NCI-H226 (cell line): ENCODE measurements around the gene TMCO6.
"Not testable (repeated sequence)": the region's sequence is repeated elsewhere in the genome, so short reads cannot be mapped to it uniquely, and the experiment has no call there.

Source experiments
- DNase-seq: peaks from one replicate; pipeline ENCODE4 v3.0.0-alpha.2; 2015

TMCO6 gene

GRCh38 chr5:140631036-140631417 is 8.2 kb upstream of the TMCO6 start:
- DNase-seq, result no peak

- DNase-seq, result no peak
Measured at GRCh38 chr5:140631831-140632365, 7.4 kb upstream of the TMCO6 start.

GRCh38 chr5:140632366-140633020 is 6.8 kb upstream of the TMCO6 start:
- no peak for DNase-seq

DNA sequence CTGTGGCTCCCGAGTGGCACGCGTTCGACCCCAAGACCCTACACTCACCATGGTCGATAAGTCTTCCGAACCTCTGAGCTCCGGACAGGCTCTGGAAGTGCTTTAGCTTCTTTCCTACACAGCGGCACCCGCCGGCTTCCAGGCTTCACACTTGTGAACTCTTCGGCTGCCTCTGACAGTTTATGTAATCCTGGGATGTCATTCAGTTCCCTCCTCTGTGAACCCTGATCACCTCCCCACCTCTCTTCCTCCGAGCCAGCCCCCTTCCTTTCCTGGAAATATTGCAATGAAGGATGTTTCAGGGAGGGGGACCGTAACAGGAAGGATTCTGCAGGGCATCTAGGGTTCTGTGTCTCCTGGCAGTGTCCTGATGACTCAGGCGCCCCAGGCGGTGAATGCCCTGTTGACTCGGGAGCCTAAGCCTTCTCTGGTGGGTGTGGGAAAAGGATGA is 6.2 kb upstream of the TMCO6 start, which contains the start of gene CD14:
Gene CD14, minus strand, starts transcription at position 155 of the 451 bp plus-strand sequence. Its CDS starts 104 bp downstream, at position 51.
- peak; percentile 71 for DNase-seq

DNA sequence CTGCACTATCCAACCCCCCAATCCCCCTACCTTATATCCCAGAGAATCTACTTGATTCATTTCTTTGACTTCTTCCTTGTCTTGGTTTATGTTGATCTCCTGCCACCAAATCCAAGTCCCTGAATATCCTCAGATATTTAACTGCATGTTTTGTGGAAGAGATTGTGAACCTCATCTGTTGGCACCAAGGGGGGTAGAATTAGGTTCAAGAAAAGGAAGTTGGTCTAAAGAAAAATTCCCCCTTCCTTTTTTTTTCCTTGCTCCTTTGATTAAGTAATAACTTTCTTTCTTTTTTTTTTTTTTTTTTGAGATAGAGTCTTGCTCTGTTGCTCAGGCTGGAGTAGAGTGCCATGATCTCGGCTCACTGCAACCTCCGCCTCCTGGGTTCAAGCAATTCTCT is 5.8 kb upstream of the TMCO6 start:
- DNase-seq, result no peak

GRCh38 chr5:140634103-140634502 is 5.1 kb upstream of the TMCO6 start:
- no peak for DNase-seq

- DNase-seq, result no peak
Measured at GRCh38 chr5:140635291-140636257, 3.7 kb upstream of the TMCO6 start.

DNA sequence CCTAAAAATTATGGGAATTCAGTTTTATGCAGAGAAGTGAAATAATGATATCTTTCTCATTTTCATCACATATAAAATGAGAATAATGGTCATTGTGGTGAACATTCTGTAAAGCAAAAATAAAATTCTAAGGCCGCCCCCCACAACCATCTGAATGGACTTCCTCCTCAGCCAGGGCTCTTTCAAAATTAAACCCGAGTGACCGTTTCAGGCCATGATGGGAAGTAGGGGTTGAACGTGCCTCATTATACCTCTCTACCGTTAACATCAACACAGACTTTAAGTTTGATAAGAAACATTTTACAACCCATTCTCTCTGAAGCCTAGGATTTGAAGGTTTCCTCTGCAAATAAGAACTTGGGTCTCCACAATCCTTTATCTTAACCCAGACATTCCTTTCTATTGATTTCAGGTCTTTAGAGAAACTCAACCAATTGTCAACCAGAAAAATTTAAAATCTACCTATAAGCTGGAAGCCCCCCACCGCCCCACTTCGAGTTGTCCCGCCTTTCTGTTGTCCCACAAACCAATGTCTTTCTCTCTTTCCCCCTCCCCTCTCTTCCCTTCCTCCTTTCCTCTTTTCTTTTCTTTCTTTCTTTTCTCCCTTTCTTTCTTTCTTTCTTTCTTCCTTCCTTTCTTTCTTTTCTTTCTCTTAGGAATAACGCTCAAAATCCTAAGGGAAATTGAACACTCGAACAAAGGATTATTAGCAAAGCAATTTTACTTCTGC is 1.7 kb upstream of the TMCO6 start:
- no peak for DNase-seq

DNA sequence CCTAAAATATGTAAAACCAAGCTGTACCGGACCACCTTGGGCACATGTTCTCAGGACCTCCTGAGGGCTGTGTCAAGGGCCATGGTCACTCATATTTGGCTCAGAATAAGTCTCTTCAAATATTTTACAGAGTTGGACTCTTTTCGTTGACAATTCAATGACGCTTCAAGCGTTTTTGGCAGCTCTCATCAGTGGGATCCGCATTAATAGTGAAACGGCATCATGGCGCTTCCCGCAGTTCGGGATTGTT is 428 bp upstream of the TMCO6 start:
- DNase-seq, result not testable (repeated sequence)

GRCh38 chr5:140641716-140642115 is 2.5 kb downstream of the TMCO6 start:
- DNase-seq, result no peak

GRCh38 chr5:140642718-140643117 is 3.5 kb downstream of the TMCO6 start:
- DNase-seq, result peak; percentile 64

DNA sequence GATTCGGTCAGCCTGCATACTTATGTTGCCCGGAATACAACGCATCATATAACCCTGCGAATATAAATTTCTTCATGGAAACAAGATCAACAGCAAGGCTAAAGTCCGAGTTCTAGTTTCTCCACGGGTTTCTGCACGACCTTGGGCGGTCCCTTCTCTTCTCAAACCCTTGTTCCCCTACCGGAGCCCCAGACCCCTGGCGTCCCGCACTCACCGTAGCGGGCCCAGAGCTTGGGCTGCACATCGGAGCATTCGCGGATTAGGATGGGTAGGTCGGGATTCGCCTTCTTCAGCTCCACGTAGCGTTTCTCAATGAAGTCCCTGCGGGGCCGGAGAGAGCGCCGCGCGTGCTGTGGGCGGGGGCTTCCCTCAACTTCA is 7.8 kb downstream of the TMCO6 start:
- no peak for DNase-seq

DNA sequence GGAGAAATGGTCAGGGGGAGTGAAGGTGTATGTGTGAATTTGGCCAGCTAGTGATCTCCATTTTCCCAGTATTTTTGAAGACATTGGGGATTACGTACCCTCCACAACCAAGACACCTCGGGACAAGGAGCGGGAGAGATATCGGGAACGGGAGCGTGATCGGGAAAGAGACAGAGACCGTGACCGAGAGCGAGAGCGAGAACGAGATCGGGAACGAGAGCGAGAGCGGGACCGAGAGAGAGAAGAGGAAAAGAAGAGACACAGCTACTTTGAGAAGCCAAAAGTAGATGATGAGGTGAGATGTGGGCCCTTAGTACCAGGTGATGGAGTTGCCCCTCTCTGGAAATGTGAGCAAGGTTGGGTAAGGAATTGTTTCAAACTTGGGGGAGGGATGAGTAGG is 19.6 kb downstream of the TMCO6 start:
- no peak for DNase-seq

DNA sequence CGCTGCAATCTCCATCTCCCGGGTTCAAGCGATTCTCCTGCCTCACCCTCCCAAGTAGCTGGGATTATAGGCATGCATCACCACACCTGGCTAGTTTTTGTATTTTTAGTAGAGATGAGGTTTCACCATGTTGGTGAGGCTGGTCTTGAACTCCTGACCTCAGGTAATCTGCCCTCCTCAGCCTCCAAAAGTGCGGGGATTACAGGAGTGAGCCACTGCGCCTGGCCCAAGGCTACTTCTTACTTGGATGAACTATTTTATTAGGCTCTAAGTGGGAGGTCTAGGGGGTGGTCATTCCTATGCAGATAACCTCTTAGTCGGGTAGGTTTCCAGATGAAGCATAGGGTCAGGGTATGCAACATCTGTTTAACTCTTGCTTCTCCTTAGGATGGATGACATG is 21.1 kb downstream of the TMCO6 start:
- DNase-seq, result not testable (repeated sequence)

DNA sequence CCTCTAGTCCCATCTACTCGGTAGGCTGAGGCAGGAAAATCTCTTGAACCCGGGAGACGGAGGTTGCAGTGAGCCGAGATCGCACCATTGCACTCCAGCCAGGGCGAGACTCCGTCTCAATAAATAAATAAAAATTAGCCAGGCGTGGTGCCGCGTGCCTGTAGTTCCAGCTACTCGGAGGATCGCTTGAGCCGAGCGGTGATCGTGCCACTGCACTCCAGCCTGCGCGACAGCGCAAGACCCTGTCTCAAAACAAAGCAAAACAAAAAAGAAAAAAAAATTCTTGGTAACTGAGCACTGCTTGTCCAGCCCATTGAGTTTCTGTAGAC is 24.7 kb downstream of the TMCO6 start:
- no peak for DNase-seq

DNA sequence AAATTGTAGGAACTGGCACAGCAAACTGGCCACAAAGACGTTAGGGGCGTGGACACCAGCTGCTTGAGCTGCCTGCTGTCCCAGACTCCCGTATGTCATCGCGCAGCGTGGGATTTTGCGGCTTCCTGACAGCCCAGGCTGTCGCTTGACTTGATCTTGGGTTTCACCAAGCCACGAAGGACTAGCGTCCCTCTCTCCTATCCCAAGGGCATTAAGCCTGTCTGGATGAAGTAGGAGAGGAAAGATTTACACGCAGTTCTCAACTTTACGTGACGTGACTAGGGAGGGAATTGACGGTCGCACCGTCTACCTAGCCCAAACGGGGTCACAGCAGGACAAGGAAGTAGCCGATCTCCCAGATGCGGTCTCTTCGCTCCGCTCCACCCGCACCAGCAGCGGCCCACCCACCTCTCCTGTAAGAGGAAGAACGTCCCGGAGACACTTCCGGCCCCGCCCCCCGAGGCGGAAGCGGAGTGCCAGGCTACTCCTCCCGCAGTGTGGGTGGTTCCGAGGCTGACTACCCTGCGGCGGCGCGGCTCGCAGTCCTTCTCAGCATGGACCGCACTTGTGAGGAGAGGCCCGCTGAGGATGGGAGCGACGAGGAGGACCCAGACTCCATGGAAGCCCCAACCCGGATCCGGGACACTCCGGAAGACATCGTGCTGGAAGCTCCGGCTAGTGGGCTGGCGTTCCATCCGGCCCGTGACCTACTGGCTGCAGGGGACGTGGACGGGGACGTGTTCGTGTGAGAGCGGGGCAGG is 25.3 kb downstream of the TMCO6 start, which contains the start of gene WDR55:
Gene WDR55, plus strand, starts transcription at position 546 of the 761 bp plus-strand sequence. Its CDS starts 9 bp downstream, at position 555.
- peak; percentile 95 for DNase-seq

DNA sequence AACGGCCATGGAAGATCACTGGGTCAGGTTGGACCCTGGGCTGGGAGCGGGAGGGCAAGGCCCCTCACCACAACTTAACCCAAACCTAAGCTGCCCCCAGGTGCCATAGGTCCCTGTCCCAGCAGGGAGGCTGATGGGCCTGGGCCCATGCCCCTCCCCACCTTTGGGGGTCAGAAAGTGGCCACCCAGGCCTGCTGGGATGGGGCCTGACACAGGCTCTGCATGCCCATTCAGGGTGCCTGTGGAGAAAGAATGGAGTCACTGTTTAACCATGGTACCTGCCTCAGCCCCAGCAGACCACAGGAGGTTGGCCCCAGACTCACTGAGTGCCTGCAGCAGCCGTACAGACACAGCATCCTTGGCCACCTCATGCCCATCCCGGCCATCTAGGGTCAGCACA is 31.8 kb downstream of the TMCO6 start:
- DNase-seq, result not testable (repeated sequence)

GRCh38 chr5:140671472-140672125 is 32.3 kb downstream of the TMCO6 start:
- no peak for DNase-seq

DNA sequence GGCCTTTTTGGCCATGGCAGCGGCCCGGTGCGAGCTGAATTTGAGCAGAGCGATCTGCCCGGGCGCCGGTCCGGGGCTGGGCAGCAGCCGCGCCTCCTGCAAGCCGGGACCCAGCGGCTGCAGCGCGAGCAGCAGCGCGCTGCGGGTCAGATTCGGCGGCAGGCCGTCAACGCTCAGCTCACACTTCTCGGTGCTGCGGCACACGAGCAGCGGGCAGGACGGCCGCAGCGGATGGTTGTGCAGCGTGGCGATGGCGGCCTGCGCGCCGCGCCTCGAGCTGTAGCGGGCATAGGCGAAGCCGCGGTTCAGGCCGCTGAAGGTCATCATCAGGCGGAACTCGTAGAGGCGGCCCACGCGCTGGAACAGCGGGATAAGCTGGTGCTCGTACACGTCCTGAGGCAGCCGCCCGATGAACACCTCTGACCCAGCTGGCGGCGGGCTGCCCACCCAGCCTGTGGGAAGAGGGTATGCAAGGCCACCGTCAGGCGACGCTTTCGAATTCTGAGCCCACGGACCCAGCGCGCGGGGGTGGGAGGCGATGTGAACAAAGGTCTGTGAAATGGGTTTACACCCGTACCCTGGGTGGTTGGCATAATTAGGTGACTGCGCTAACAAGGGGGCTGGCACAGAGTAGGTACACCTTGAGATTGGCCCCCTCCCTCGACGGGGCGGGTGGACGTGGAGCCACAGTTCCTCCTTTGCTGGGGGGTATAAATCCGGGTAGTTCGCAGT is 33.4 kb downstream of the TMCO6 start:
- no peak for DNase-seq

DNA sequence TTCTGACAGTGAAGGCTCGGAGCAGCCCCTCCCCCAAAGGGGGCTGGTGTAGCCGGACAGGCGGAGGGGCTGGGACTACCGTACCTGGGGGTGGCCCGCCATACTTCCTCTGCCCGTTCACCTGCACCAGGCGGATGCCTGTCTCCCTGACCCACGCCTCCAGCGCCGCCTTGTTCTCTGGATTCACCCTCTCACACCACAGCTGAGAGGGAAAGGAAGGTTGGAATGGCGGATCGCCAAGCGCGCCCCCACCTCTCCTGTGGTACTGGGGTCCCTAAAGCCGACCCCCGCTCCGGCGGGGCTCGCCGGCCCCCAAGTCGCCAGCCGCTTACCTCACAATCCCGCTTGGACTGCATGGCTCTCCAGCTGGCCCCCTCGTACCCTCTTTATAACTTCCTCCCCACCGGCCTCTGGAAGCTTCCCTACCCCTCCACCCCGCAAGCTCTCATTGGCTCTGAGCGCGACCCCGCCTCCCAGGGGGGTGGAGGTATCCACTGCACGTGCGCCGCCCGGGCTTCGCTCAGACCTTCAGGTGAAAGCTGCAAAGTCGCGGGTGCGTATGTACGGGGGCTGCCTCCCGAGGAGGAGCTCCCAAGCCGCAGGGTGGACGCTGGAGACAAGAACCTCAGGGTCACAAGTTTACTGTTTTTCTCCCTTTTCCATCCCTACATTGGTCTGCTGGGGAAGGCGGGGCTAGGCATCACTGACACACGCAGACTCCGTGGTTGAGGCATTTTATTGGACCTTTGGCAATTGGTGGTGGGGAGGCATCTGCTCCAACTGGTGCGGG is 34.1 kb downstream of the TMCO6 start, which contains the start of gene DND1:
Gene DND1, minus strand, starts transcription at position 390 of the 790 bp plus-strand sequence. Its CDS starts 34 bp downstream, at position 356.
- DNase-seq, result no peak
